ENCODE measurements around the gene AGAP2.

AGAP2 gene

DNA sequence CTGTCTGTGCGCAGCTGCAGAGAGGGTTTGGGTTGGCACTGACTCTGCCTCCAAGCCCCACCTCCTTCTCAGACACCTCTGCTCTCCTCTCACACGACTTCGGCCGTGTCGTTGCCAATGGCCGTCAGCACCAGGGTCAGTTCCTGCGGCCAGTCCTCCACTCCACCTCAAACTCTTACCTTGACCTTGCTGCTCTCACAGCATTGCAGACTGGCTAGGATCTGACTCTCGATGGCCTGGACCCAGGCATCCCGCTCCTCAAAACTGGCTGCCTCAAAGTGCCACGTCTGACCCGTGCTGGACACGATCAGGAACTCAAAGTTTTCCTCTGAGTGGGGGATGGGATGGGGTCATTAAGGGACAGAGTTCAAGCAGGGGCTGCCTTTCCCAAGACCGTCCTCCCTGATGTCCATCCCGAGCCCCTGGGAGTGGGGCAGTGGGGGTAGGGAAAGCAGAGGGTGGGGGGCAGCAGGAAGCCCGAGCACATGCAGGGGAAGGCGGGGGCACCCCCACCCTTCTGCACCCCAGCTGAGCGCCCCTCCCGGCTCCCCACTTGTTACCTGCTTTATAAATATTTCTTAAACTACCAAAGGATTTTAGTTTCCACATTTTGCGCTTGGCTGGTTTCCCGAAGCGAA, 10.7 kb downstream of the AGAP2 start:
- no peaks in the 10 kb centered on the region for H3K36me3 ChIP-seq (ENCODE audit: low read depth)
- H3K9me3 ChIP-seq (ENCODE audit: severe bottlenecking): no peaks in the 10 kb centered on the region
- H3K27ac ChIP-seq (ENCODE audit: poor library complexity, severe bottlenecking): no peak overlapping the region
- DNase-seq (ENCODE audit: low spot score) (no peak), ATAC-seq (ENCODE audit: low read depth) (no peak)
- TF ChIP-seq CTCF (IDR thresholded peaks at IDR 0.05; ENCODE audit: poor library complexity, severe bottlenecking): no peak
- H3K27me3 ChIP-seq (ENCODE audit: insufficient read depth, poor library complexity, severe bottlenecking): no peaks in the 10 kb centered on the region
- no peaks in the 10 kb centered on the region for H3K4me1 ChIP-seq (ENCODE audit: insufficient read depth, poor library complexity, severe bottlenecking)
- no peak overlapping the region for H3K4me3 ChIP-seq (ENCODE audit: severe bottlenecking)

- no peak for DNase-seq (ENCODE audit: low spot score)
- Histone ChIP-seq H3K27ac (ENCODE audit: poor library complexity, severe bottlenecking) (peak overlapping the region; percentile 46), H3K4me1 (ENCODE audit: insufficient read depth, poor library complexity, severe bottlenecking) (no peaks in the 10 kb centered on the region), H3K4me3 (ENCODE audit: severe bottlenecking) (peak overlapping the region; percentile 67), H3K36me3 (ENCODE audit: low read depth) (no peaks in the 10 kb centered on the region), H3K9me3 (ENCODE audit: severe bottlenecking) (no peaks in the 10 kb centered on the region), H3K27me3 (ENCODE audit: insufficient read depth, poor library complexity, severe bottlenecking) (no peaks in the 10 kb centered on the region)
- ATAC-seq (ENCODE audit: low read depth): peak; percentile 5; the same call in 1 of the 3 replicates
- TF ChIP-seq CTCF (IDR thresholded peaks at IDR 0.05; ENCODE audit: poor library complexity, severe bottlenecking): no peak
Measured at GRCh38 chr12:57726884-57727757, 11.4 kb downstream of the AGAP2 start.

DNA sequence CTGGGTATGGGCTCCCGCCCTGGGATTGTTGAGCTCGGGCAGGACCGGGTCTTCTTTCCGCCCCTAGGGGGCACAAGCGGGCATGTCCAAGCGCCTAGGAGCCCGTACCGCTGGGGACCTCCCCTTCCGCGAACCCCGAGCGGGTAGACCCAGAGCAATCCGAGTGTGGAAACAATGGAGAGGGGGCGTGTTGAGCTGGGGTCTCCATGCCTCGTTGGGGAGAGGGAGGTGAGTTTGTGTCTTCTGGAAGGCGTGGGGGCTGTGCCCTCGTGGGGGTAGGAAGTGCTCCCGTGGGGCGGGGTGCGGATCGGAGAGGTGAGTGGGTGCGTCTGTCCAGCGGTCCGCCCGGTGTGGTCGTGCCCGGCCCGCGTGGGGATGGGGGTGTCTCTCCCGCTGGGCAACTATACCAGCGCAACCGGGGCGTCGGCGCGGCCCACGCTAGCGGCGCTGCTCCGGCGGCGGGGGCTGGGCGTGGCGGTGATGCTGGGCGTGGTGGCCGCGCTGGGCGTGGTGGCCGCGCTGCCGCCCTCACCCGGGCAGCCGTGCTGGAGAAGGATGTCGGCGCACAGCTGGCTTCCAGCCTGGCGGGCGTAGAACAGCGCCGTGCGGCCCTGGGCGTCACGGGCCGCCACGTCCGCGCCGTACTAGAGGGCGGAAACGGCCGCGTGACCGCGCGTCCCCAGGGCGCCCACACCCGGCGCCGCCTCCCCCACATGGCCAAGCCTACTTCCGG, 12.2 kb downstream of the AGAP2 start:
- Histone ChIP-seq H3K9me3 (ENCODE audit: severe bottlenecking) (no peaks in the 10 kb centered on the region), H3K36me3 (ENCODE audit: low read depth) (no peaks in the 10 kb centered on the region), H3K4me1 (ENCODE audit: insufficient read depth, poor library complexity, severe bottlenecking) (no peaks in the 10 kb centered on the region), H3K27ac (ENCODE audit: poor library complexity, severe bottlenecking) (peak overlapping the region; percentile 46), H3K27me3 (ENCODE audit: insufficient read depth, poor library complexity, severe bottlenecking) (no peaks in the 10 kb centered on the region), H3K4me3 (ENCODE audit: severe bottlenecking) (peak overlapping the region; percentile 67)
- TF ChIP-seq CTCF (IDR thresholded peaks at IDR 0.05; ENCODE audit: poor library complexity, severe bottlenecking): peak; percentile 96
- DNase-seq (ENCODE audit: low spot score) (no peak), ATAC-seq (ENCODE audit: low read depth) (peak; percentile 86)

- TF ChIP-seq CTCF (IDR thresholded peaks at IDR 0.05; ENCODE audit: poor library complexity, severe bottlenecking): no peak
- Histone ChIP-seq H3K9me3 (ENCODE audit: severe bottlenecking) (no peaks in the 10 kb centered on the region), H3K27ac (ENCODE audit: poor library complexity, severe bottlenecking) (peak overlapping the region; percentile 46), H3K27me3 (ENCODE audit: insufficient read depth, poor library complexity, severe bottlenecking) (no peaks in the 10 kb centered on the region), H3K36me3 (ENCODE audit: low read depth) (no peaks in the 10 kb centered on the region), H3K4me3 (ENCODE audit: severe bottlenecking) (peak overlapping the region; percentile 67), H3K4me1 (ENCODE audit: insufficient read depth, poor library complexity, severe bottlenecking) (no peaks in the 10 kb centered on the region)
- DNase-seq (ENCODE audit: low spot score) (no peak), ATAC-seq (ENCODE audit: low read depth) (peak; percentile 5; the same call in 2 of the 3 replicates)
Measured at GRCh38 chr12:57725851-57726150, 12.7 kb downstream of the AGAP2 start.
